Stimulated activated CD4-positive, alpha-beta T cell treated with anti-CD3 and anti-CD28 coated beads, Interleukin-4, amount 100 ng/mL, for 4 hours (primary cell): Measurements from ENCODE around the gene PCSK6.
"Not testable (repeated sequence)": the region's sequence is repeated elsewhere in the genome, so short reads cannot be mapped to it uniquely, and the experiment has no call there.

Experiments used
- DNase-seq, 2 experiments: peaks; one replicate each; pipeline ENCODE4 v3.0.0-alpha.2; 2020

Gene PCSK6

GRCh38 chr15:101481917-101482525, 7.5 kb downstream of the PCSK6 start:
- no peak for DNase-seq

GRCh38 chr15:101481381-101481705, 8.2 kb downstream of the PCSK6 start:
- no peak for DNase-seq

GRCh38 chr15:101480613-101481380, 8.7 kb downstream of the PCSK6 start:
- DNase-seq = no peak

GRCh38 chr15:101479851-101480612, 9.5 kb downstream of the PCSK6 start:
- DNase-seq = no peak

GRCh38 chr15:101479342-101479845, 10.1 kb downstream of the PCSK6 start:
- no peak for DNase-seq

- DNase-seq = no peak
These were observed 10.7 kb downstream of the PCSK6 start for GRCh38 chr15:101478701-101479341.

- no peak for DNase-seq
These were observed 11.6 kb downstream of the PCSK6 start for GRCh38 chr15:101477851-101478362.

GRCh38 chr15:101476756-101477155, 12.8 kb downstream of the PCSK6 start:
- DNase-seq = no peak

- DNase-seq = no peak
These were observed 14.5 kb downstream of the PCSK6 start for GRCh38 chr15:101474983-101475382.

GRCh38 chr15:101474233-101474632, 15.3 kb downstream of the PCSK6 start:
- DNase-seq = no peak

GRCh38 chr15:101472033-101472432, 17.5 kb downstream of the PCSK6 start:
- DNase-seq = no peak

- DNase-seq = no peak
These were observed 18.8 kb downstream of the PCSK6 start for GRCh38 chr15:101470548-101471239.

GRCh38 chr15:101469520-101470288, 19.8 kb downstream of the PCSK6 start:
- DNase-seq = no peak

- no peak for DNase-seq
These were observed 23.3 kb downstream of the PCSK6 start for GRCh38 chr15:101466188-101466587.

GRCh38 chr15:101464999-101465669, 24.4 kb downstream of the PCSK6 start:
- no peak for DNase-seq

- no peak for DNase-seq
These were observed 25.1 kb downstream of the PCSK6 start for GRCh38 chr15:101464256-101464998.

- DNase-seq = not testable (repeated sequence)
These were observed 25.8 kb downstream of the PCSK6 start for GRCh38 chr15:101463696-101464095.

- no peak for DNase-seq
These were observed 26.2 kb downstream of the PCSK6 start for GRCh38 chr15:101463270-101463669.

GRCh38 chr15:101461097-101461496, 28.4 kb downstream of the PCSK6 start:
- no peak for DNase-seq
